Stimulated activated CD8-positive, alpha-beta memory T cell treated with anti-CD3 and anti-CD28 coated beads, Interleukin-2, amount 100 ng/mL, for 48 hours (primary cell): ENCODE data around the gene C5orf47.

Experiments used
- DNase-seq, 2 donors: peaks; one replicate each; pipeline ENCODE4 v3.0.0-alpha.2; 2020; ENCODE audit warnings: low read depth in 2 of 2

Gene C5orf47, protein sequence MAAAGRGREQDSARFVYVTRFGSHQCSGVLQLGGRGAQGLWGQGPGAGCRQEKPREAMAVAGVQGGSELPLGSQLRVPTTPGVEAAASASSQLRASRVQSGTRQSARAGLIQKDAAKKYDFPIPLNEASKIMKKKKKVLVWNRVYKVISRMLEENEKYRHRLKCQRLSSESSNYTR

DNA sequence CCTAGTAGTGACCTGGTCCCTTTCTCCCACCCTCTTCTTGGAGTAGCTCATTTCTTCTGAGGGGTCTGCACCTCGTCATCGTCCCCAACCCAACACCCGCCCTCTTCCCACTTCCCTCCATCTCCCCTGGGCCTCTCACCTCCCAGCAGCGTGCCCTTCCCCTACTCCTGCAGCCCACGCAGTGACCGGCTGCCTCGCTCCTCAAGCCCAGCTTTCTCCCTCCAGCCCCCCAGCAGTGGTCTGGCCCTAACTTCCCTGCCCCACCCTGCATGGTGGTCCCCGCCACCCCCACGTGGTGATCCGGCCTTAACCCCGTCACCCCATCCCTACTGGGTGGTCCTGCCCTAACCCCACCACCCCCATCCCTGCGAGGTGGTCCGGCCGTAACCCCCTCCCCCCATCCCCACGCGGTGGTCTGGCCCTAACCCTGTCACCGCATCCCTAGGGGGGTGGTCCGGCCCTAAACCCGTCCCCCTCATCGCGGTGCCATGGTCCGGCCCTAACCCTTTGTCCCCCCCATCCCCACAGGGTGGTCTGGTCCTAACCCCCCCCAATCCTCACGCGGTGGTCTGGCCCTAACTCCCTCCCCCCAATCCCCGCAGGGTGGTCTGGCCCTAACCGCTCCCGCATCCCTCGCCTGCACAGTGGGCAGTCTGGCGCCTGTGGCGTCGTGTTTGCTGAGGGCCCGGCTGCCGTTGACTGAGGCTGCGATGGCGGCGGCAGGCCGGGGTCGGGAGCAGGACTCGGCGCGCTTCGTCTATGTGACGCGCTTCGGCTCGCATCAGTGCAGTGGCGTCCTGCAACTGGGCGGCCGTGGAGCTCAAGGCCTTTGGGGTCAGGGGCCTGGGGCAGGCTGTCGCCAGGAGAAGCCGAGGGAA lies at the start of gene C5orf47:
C5orf47 (plus strand) TSS at position 617 of the 878 bp plus-strand sequence; CDS start at position 711, 94 bp downstream.
- DNase-seq = no peak

DNA sequence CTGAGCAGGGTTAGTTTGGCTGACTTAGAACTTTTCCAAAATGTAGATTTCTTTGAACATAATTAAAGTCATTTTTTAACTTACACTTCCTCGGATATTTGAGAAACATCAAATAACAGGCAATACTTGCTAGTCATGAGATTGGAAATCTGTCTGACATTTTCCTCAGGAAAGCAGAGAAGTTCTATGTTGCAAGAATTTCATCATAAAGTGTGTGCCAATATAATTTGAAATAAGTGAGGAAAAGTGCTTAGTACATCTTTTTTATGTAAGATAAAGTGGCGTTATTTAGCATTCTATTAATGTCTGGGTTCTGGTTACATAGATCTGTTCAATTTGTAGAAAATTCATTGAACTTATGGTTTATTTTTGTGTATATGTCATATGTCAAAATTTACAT lies 48.7 kb upstream of the C5orf47 start:
- no peak for DNase-seq

DNA sequence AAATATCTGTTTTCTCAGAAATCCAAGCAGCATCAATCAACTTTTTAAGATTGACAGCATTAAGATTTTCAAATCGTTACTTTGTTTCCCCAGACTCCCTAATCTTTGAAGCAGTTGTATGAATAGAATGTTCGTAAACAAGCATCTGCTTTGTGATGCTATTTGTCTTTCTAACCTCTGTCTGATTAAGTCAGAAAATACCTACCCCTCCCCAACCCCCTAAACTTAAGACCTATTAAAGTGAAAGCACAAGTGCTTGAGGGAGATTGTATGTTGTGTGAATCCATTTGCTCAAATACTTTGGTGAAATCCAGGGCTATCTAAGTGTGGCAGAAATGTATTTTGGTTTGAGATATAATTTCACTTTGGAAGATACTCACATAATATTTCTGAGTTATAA lies 47.9 kb upstream of the C5orf47 start:
- no peak for DNase-seq

DNA sequence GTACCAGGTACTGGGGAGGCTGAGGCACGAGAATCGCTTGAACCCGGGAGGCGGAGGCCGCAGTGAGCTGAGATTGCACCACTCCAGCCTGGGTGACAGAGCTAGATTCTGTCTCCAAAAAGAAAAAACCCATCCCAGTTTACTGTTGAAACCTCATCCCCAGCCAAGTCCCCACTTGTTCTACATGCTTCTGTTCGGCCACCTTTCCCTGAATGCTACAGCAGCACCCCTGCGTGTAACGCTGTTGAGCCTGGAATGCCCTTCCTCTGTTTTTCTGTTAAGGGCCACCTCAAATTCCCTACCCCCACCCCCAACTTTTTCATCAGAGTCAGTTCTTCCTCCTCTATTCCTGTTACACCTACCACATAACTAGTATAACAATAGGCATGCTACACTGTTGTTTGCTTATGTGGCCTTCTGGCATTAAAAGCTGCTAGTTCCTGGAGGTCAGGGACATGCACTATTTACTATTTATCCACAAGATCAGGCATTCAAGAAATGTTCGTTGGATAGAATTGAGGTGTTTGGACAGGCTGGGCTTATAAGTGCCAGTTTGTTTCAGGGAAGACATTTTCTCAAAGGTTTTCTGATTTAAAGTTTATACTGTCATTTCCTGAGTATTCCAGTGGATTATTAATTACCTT lies 47.1 kb upstream of the C5orf47 start:
- DNase-seq = no peak

DNA sequence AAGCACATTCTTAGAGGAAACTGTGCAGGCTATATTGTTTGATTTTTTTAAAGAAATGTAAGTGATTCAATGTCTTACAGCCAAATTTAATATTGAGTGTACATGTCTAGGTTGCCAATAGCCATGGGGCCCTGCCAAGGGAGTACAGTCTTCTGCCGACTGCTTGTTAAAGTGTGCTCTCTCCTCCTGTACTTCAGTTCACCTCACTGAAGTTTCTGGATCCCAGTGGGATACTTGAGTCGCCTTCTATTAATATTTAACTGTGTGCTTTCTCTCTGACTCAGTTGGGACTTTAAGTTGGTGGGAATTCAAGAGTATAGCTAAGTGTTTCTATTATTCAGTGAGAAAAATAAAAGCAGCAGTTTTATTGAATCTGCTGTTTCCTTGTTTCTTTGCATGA lies 44.5 kb upstream of the C5orf47 start:
- no peak for DNase-seq

DNA sequence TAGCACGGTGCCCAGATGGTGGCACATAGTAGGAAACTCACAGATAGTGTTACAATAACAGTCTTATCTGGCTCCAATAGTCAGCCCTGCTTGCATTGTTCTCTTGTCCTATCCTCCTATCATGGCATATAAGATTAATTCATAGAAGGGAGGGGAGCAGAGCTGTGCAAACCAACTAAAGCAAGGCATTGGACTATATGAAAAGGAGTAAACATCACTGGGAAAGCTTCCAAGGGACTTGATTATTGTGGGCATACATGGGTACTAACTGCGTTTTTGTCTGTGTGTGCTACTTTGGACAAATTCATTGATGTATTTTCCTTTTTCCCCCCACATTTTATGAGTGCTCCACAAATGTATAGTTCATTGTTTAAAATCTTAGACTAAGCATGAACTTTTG lies 43.8 kb upstream of the C5orf47 start:
- no peak for DNase-seq

DNA sequence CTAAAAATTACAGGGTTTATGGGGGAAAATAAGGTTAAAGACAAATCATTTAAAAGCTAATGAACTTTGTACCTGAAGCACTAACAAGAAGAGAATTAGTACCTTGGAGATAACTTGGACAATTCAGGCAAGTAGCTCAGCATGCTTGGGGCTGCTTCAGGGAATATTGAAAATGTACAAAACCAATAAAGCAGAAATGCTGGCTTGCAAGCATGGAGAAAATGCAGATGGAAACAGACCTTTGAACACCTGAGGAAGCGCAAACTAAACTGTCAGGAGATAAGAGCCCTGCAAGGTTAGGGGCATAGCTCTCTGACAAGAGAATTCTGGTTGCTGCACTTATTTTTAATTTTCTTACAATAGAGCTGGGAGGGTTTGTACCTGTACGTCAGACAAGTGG lies 42.6 kb upstream of the C5orf47 start:
- DNase-seq = no peak

DNA sequence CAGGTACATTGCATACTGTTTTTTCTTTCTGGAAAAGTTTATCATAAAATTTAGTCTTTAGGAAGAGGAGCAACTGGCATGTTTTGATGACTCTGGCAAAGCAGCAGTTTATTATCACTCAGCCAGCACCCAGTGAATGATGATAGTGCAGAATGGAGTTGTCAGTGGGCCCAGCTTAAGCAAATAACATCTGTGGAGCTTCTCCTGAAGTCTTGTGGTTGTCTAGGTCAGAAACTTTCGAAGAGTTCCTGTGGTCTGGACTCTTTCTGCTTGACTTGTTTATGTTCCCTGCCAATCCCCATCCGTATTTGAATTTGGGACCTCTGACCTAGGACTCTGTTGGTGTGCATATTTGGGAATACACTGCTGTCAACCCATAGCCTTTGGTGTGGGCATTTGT lies 38.1 kb upstream of the C5orf47 start:
- no peak for DNase-seq

DNA sequence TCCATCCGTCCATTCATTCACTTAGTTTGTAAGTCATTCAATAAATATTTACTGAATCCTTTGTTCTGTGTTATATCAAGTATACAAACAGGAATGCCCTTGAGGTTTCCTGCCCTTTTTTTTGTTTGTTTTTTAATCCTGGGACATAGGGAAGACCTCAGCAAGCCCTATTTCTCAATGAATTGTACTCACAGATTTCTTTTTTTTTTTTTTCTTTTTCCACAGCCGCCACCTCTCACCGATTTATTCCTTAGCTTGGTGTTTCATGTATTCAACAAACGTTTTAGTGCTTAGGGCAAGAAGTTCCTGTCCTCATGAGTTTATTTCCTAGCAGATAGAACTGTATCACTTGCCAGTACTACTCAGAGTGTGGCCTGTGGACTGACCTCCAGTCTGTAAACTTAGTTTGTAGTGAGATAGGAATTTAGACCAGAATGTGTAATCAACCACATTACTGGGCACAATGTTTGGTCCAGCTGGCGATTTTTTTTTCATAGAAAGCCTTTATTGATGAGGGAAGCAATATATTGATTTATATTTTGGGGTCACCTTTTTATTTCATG lies 35.4 kb upstream of the C5orf47 start:
- DNase-seq = no peak

DNA sequence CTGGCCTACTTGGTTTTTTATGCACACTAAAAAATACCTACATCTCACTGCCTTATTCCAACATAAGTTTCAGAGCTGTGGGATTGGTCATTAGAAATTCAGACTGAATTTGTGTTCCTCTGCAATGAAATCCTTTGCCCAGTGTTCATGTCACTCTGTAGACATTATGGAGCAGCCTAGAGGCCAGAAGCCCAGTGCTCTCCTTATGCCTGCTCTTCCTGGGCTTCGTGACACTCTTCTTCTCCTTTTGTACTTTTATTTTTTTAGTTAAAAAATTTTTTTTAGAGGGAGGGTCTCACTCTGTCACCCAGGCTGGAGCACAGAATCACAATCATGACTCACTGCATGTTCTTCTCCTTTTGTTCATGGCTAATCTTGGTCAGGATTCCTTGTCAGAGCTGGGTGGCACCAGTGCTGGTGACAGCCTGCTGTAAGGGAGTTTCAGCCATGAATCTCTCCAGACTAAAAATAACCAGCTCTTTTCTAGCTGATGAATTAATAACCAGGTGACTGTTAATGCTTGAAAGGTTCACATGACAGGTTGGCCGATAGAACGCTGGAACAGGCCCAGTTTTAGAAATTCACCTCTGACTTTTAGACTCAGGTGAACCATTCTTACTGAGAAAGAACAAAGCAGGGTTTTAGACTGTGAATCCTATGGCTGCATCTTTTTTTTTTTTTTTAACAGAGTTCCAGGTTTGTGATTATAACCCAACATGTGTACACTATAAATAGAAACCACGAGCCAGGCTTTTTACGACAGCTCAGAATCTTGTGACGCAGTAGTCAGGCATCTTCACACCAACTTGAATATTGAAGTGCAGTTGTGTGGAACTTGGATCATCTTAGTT lies 34.1 kb upstream of the C5orf47 start:
- DNase-seq = no peak

DNA sequence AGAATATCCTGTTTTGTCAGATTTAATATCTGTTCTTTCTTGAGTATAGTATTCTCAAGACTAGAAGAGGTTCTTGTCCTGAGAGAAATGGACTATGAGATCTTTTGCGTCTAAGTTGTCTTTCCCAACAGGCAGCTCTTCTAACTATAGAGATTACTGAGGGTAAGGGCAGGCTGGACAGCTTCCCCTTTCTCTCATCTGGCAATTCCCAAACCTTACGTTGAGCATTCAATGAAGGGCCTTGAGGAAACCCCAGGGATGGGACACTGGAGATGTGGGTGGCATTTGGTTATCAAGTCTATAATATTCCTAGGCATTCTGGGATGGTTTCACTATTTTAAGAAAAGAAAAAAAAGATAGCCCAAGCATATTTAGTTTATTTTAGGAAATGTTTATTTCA lies 28.0 kb upstream of the C5orf47 start:
- no peak for DNase-seq

DNA sequence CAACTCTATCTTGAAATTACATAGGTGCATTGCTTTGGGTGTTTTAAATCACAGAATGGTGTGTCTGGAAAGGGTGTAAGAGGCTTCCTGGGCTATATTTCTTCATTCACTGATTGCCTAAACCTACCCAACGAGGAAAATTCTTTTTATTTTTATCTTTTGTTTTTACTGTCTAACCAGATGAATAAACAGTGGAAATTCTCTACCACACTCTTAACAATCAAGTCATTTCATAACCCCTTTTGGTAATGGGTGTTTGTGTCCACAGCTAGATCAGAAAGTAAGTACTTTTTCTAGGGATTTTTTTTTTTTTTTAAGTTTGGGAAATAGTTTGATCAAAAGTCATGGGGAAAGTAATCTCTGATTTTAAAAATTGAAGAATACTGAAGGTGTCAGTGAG lies 27.6 kb upstream of the C5orf47 start:
- DNase-seq = no peak

DNA sequence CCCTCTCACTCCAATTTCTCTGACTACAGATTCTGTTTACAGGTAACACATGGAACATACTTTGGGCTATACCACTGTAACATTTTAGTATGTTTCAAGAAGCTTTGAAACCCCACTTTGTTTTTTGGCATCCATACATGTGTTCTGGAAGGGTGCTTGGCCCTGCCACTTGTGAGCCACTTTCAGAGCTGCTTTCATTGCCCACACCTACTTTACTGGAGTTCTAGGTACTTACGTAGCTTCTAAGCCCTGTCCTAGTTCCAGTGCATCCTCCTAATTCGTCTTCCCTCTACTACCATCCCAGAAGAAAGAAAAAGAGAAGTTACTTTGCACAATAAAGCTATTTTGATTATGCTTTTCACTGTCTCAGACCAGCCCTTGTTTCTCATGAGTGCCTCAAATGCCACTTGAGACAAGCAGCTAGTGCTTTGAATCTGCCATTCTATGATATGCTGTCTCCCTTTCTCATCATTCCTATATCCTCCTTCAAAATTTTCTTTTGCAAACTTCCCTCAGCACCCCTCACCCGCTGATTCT lies 26.5 kb upstream of the C5orf47 start:
- DNase-seq = no peak

DNA sequence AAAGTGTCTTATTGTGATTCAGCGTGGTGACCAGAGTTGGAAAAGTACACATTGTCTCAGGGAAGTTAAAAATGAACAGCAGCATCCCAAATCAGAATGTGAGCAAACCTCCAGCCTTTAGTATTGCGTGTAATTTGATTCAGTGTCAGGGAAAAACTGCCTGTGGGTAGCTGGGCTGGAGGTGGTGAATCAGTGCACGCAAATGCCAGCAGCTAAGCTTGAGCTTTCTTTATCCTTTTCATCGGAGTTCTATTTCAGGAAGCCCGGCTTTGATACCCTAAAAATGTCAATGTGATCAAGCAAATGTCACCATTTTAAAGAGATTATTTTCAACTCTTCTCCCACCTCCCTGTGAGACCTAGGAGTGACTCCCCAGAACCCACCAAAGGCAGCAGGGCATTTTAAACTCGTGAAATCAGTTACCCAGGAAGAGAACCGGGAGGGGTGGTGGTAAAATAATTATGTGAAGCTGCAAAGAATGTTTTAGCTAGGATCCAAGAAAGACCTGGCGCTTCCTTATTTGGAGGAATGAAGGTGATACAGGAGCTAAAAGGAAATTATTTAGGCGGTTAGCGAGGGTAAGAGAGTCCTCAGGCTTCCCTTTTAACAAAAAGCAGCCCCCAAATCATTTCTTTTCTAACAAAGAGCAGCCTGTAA lies 25.7 kb upstream of the C5orf47 start:
- DNase-seq = no peak

DNA sequence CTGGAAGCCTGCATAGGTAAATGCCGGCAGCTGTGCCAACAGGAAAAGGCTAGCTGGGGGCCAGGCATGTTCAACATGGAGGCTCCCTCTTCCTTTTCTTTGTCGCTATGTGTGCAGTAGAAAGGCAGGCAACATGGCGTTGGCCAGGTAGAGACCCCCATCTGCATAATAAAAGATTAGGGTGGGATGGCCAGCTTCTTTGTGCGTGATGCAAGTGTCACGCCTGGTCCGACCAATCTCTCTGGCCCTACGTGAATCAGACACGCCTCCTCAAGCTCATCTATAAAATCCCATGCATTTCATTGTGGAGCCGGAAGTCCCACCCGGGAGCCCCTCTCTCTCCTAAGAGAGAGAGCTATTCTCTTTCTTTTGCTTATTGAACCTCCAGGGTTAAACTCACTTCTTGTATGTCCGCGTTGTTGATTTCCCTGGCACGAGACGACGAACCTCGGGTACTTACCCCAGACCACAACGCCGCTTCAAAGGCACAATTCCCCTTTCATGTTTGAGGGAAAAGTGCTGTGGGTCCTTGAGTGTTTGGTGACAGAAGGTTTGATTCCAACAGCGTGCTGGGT lies 25.0 kb upstream of the C5orf47 start:
- no peak for DNase-seq

DNA sequence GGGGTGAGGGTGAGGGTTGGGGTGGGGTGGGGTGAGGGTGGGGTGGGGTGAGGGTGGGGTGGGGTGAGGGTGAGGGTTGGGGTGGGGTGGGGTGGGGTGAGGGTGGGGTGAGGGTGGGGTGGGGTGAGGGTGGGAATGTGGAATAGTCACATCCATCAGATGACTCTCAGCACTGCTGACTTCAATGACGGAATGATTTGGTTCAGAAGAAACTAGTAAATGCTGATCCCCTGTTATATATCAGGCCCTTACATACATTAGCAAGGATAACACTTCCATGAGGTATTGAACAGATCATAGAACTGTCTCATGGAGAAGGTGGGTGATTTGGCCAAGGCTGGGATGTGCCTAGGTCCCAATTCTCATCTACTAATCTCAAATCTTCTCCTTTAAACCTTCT lies 24.5 kb upstream of the C5orf47 start:
- no peak for DNase-seq

DNA sequence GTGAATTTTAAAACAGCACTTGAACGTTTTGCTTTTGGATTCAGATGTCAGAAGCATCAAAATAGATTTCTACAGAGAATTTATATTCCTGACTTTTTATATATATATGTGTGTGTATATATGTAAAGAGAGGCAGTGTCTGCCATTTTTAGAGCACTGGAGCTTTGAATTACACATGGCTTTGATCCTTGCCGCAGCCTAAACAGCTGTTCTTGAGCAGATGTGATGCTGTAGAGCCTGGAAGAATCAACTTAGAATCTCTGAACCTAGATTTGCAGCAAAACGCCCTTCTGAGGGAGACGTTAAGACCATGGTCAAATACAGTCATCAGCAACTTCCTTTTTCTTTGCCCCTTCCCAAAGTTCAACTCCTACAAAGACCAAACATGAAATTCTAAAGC lies 21.7 kb upstream of the C5orf47 start:
- DNase-seq = no peak

DNA sequence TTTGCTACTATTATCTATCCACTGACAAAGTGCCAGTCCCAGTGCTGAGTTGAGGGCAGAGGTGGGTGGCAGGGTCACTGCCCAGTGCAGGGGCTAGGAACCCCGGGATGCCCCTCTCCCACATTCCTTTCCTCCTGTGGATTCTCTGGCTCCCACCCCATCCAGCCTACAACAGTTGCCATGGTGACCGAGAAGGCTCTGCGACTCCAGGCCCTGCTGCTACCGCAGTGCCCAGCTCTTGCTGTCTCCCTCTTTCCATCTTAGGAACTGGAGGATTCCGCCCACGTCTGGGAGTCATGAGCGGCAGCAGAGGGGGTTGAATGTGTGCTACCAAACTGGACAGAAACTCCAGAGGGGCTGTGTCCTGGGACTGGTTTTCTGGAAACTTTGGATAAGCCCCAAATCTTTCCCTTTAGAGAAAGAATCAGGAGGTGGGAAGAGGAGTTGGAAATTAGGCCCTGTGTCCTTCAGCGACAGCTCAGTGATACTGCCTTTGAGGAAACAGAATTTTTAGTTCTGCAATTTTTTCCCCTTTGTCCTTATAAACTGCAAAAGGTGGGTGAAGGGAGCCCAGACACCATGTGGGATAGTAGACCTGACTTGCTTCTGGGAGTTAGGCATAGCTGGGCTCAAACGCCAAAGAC lies 20.7 kb upstream of the C5orf47 start:
- DNase-seq = no peak

DNA sequence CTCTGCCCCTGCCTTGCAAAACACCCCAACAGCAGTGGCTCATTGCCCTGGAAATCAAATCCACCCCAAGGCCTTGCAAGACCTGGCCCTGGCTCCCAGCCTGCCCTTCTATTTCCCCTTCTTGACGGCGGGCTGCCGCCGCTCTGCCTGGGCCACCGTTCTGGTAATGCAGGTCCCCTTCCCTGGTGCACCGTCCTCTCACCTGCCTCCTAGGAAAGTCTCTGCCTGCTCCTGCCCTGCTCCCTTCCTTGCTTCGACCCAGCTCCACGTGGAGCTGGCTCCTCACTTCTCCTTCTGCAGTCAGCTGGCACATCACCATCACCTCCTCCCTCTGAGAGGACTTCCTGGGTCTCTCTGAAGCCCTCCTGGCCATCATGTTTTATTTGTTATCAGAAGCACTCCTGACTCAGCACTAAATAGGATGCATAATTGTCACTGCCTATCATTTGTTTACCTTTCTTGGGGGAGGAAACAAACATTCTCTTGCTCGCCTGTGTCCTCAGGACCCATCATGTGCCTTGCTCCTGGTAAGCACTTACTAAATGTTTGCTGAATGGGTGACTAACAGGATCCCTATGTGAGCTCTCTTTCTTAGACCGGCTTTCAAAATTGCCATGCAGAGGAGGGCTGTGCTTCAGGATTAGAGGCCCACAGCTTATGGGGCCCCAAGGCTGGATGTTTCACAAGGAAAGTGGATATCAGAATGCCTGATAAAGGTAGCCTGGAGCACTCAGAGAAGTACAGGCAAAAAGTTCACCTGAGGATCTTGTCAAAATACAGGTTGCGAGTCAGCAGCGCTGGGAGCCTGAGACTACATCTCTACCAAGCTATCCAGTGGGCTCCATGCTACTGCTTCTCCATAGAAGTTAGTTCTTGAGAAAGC lies 19.6 kb upstream of the C5orf47 start:
- DNase-seq = no peak
